Measurements from ENCODE around the gene COL25A1.

COL25A1 gene

DNA sequence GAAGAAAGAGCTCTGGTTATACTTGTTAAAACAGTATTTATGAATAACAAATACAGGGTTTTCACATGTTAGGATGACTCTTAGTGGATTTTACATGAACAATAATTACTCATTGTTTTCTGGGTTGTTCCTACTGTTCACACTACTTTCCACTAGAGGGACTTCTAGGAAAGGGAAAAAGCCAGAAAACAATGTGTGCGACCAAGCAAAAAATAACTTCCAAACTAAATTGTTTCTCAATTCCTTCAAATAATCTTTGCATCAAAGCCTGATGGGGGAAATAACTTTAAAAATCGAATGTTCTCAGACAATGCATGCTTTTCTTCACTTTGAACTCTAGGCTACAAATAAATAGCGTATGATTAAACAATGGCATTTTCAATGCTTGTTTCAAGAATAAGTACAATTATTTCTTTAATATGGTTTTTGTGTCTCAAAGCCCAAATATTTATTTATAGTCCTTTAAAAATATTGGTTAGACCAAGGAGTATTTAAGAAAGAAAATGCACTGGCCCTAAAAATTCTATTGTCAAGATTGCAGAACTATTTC, 467.5 kb downstream of the COL25A1 start:
- peak; percentile 70 to 80 for DNase-seq

DNA sequence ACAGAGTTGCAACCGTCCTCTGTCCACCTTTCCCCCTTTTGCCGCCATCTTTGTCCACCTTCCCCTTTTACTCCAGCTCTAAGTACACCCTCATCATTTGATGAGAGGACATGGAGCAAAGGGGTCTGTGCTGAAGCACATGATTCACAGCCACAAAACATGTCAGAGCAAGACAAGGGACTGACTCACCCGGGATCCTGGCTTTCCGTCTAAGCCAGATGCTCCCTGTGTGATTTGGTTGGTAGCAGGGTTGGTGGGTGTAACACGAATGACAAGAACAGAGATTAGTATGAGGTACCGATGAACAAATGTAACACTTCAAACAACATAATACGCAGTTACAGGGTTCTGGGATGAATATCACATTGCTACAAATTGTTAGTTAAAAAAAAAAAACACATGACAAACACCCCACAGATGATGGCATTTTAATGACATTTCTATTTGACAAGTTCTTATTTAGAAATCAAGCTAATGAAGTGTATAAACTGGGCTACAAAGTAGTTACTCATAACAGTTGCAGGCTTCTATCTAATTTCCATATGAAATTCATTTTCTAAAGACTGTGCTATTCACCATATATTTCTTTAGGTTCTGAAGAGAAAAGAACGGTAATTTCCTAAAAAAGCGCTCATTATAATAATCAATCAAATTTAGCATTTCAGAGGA, 468.2 kb downstream of the COL25A1 start:
- no peak for DNase-seq

- no peak for DNase-seq
These were observed 469.4 kb downstream of the COL25A1 start for GRCh38 chr4:108833046-108833445.

DNA sequence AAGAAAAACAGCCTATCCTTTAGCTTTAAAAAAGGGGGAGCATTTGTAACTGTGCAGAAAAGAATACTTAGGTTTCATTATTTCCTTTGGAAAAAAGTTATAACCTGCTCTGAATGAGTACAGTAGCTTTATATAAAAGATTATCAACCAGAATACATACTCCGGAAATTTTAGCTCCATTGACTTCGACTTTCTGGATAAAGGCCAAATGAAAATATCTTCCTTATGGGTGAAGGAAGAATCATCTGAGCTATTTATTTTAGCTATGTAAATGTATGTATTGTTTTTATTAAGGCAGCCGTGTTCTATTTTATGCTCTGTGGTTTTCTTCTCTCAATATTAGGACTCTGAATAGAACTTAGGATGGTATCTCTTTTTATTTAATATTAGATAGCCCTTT, 470.6 kb downstream of the COL25A1 start:
- DNase-seq = no peak

DNA sequence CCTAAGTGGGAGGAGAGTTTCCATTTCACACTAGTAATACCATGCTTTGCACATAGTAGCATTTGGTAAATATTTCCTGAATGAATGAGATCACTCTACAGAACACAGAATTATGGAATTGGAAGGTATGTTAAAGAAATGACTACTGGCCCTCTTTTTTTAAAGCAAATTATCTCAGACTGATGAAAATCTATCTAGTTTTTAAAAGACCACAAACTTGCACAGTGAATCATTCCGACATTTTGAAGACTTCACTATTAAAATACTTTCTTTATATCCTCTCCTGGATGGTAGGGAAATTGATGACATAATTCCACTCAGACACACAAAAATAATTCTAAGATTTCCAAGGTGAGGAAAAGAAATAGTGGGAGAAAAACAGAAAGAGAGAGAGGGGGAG, 471.2 kb downstream of the COL25A1 start:
- no peak for DNase-seq

GRCh38 chr4:108830509-108831244, 471.8 kb downstream of the COL25A1 start:
- peak; percentile 5 to 14 for DNase-seq

GRCh38 chr4:108829966-108830492, 472.4 kb downstream of the COL25A1 start:
- no peak for DNase-seq

DNA sequence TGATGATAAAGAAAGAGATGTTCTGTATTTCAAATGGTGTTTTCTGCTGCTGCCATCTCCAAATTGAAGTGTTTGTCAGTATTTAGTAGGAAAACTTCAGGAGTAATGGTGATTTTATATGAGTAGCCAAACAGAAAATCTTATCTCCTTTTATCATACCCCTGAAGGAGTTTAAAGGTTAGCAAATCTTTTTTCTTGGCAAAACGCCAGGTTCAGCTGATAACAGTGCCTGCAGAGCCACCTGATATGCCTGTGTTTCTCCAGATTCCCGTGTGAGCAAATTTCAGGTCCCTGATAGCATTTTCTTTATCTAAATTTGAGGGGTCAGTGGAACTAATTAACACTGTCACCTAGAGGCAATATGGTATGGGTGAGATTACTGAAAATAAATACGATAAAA, 473.8 kb downstream of the COL25A1 start:
- DNase-seq = no peak

GRCh38 chr4:108825737-108826136, 476.7 kb downstream of the COL25A1 start:
- no peak for DNase-seq

- no peak for DNase-seq
These were observed 481.0 kb downstream of the COL25A1 start for GRCh38 chr4:108821351-108821930.

- DNase-seq = no peak
These were observed 481.7 kb downstream of the COL25A1 start for GRCh38 chr4:108820492-108821350.

GRCh38 chr4:108814326-108814725, 488.1 kb downstream of the COL25A1 start:
- DNase-seq = no peak

DNA sequence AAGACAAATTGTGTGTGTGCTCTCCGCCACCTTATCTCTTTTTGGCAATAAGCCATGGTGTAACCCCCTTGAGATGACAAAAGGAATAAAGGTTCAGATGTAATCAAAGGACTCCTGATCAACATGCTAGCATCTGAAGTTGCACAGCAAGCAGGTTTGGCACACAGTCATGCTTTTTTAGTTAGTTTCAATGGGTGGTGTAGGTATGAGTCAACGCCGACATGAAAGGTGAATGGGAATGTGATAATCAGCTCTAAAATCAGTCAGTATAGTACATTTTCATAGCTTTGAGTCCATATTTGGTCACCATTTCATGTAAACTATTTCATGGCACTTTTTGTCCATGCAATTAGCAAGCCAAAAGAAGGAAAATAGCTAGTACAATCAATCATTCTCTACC, 489.2 kb downstream of the COL25A1 start:
- DNase-seq = no peak

DNA sequence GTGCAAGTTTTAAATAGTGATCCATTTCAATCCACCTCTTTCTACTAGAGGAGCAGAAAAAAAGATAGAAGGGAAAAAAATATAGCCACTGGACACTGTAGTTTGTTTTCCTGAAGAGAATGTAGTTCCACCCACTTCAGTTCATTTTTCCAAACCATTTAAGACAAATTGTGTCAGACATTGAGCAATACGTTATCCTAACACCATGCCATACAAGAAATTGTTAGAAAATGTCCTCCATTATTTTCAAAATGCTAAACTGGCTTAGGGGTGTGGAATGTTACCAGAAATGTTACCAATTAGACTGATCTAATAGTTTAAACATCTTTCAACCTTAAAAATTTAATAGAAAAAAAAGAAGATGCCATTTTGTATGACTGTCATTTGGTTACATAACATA, 491.0 kb downstream of the COL25A1 start:
- no peak for DNase-seq

GRCh38 chr4:108810087-108810486, 492.4 kb downstream of the COL25A1 start:
- no peak for DNase-seq

DNA sequence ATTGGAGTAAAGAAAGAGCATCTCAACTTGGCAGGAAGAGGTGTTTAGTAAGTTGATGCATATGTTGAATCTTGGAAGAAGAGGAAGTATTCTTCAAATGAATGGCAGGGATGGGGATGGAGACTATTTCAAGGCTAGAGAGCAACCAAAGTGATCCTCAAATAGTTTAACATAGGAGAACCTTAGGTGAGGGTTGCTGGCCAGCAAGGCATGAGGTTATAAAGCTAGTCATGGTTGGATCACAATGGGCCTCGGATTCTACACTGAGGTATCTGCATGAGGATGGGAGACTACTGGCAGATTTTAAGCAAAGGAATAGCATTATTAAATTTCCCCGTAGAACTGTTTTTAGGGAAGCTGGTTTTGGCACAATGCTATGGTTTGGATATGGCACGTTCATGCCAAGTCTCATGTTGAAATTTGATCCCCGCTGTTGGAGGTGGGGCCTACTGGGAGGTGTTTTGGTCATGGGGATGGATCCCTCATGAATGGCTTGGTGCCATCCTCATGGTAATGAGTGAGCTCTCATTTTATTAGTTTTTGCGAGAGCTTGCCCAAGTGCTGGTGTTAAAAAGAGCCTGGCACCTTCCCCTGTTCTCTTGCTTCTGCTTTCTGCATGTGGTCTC, 497.7 kb downstream of the COL25A1 start:
- no peak for DNase-seq

- DNase-seq = no peak
These were observed 503.2 kb downstream of the COL25A1 start for GRCh38 chr4:108799306-108799705.

DNA sequence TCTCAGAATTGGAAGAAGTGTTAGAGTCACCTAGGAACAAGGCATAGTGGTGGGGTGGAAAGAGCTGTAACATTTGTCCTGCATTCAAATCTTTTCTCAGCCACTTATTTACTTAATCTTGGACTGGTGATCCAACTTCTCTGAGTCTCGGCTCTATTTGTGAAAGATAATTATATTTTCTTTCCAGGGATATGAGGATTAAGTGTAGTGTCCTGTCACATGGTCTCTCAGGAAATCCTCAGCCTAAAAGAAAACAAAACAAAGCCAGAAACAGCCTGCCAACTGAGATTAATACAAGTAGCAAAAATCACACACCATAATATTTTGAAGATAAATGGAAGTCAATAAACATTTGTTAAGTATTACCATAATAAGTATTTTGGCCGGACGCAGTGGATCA, 506.3 kb downstream of the COL25A1 start:
- no peak for DNase-seq

DNA sequence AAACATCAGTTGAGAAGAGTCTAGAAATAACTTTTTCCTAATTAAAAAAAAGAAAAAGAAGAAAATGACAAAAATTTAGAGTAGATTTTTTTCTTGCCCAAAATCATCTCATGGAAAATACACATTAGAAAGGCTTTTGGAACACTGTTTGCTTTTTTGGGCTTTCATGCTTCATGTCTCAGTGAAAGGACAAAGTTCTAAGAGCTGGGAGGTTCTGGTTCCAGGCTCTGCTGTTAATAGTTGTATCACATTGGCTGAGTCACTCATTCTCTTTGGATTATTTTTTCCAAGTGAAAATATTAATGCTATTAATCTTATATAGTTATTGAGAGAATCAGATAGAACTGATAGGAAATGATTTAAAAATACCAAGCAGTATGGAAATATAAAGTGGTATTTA, 506.7 kb downstream of the COL25A1 start:
- DNase-seq = no peak

- no peak for DNase-seq
These were observed 508.3 kb downstream of the COL25A1 start for GRCh38 chr4:108794136-108794535.

DNA sequence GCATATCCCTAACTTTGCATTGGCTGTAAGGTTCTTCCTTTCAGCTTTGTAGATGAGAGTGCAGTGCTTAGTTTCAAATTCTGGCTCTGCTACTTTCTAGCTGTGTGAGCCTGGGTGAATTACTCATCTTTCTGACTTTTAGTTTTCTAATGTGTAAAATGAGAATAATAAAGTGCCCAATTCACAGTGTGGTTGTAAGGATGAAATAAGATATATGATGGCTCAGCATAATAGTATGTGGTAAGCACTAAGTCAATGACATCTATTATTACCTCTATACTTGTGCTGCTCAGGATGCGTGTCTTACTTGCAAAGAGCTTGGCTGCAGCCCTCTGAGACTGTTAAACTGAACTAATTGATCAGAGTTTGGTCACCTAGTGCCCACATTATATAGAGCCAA, 509.0 kb downstream of the COL25A1 start:
- no peak for DNase-seq

- no peak for DNase-seq
These were observed 513.7 kb downstream of the COL25A1 start for GRCh38 chr4:108788731-108789130.

Measured in Kasumi-1 (cell line).